WTC11 (cell line): ENCODE data around the gene PHYHIPL. TPM values are rescaled to one million over a fixed set of nuclear protein-coding genes. Genes with fewer than 3 reads are reported as not detected.
A peak's percentile ranks its signal among the peaks of the same experiment; 100 is the strongest.

Experiments used
- ATF1 ChIP-seq: sonication (generic); formaldehyde crosslinking; IDR thresholded peaks from 2 replicates; pipeline ENCODE4 v1.8.1; 2023; ENCODE audit warnings: mild to moderate bottlenecking, moderate library complexity, missing genetic modification reagents
- EMX1 ChIP-seq: fragments of 250-450 bp; sonication (Bioruptor Pico); IDR thresholded peaks from 2 replicates; pipeline ENCODE4 v1.8.0; 2021; ENCODE audit warnings: mild to moderate bottlenecking
- ESRRA ChIP-seq: sonication (generic); formaldehyde crosslinking; IDR thresholded peaks from 2 replicates; pipeline ENCODE4 v1.8.1; 2022; ENCODE audit warnings: mild to moderate bottlenecking, missing genetic modification reagents, borderline replicate concordance
- FOXJ3 ChIP-seq: sonication (generic); formaldehyde crosslinking; IDR thresholded peaks from 2 replicates; pipeline ENCODE4 v1.9.0; 2021; ENCODE audit warnings: missing genetic modification reagents, mild to moderate bottlenecking, borderline replicate concordance
- FOXP1 ChIP-seq: sonication (generic); formaldehyde crosslinking; IDR thresholded peaks from 2 replicates; pipeline ENCODE4 v1.8.0; 2022; ENCODE audit warnings: missing genetic modification reagents, mild to moderate bottlenecking, moderate library complexity, borderline replicate concordance
- GABPB1 ChIP-seq: sonication (generic); formaldehyde crosslinking; IDR thresholded peaks from 2 replicates; pipeline ENCODE4 v1.8.1; 2023; ENCODE audit warnings: mild to moderate bottlenecking, missing genetic modification reagents
- HMGA2 ChIP-seq: fragments of 250-450 bp; sonication (Bioruptor Pico); IDR thresholded peaks from 2 replicates; pipeline ENCODE4 v1.4.0; 2021; ENCODE audit warnings: mild to moderate bottlenecking, moderate library complexity
- JUN ChIP-seq: sonication (generic); formaldehyde crosslinking; IDR thresholded peaks from 2 replicates; pipeline ENCODE4 v1.8.0; 2023; ENCODE audit warnings: mild to moderate bottlenecking, missing genetic modification reagents
- KAT7 ChIP-seq: sonication (generic); formaldehyde crosslinking; IDR thresholded peaks from 2 replicates; pipeline ENCODE4 v1.8.1; 2023; ENCODE audit warnings: missing genetic modification reagents, mild to moderate bottlenecking, borderline replicate concordance
- MYBL2 ChIP-seq: sonication (generic); formaldehyde crosslinking; IDR thresholded peaks from 2 replicates; pipeline ENCODE4 v1.8.1; 2023; ENCODE audit warnings: mild to moderate bottlenecking, moderate library complexity, missing genetic modification reagents
- NFATC4 ChIP-seq: fragments of 250-450 bp; sonication (Bioruptor Pico); IDR thresholded peaks from 2 replicates; pipeline ENCODE4 v1.9.0; 2021; ENCODE audit warnings: mild to moderate bottlenecking
- NFE2L1 ChIP-seq: sonication (generic); formaldehyde crosslinking; IDR thresholded peaks from 2 replicates; pipeline ENCODE4 v1.8.1; 2023; ENCODE audit warnings: missing genetic modification reagents
- NFYB ChIP-seq: sonication (generic); formaldehyde crosslinking; conservative IDR thresholded peaks from 2 replicates; pipeline ENCODE4 v1.8.0; 2022; ENCODE audit warnings: low read depth, missing genetic modification reagents
- NR2C2 ChIP-seq: sonication (generic); formaldehyde crosslinking; IDR thresholded peaks from 2 replicates; pipeline ENCODE4 v1.8.0; 2022; ENCODE audit warnings: mild to moderate bottlenecking, missing genetic modification reagents
- SMAD3 ChIP-seq: sonication (generic); formaldehyde crosslinking; IDR thresholded peaks from 2 replicates; pipeline ENCODE4 v1.8.0; 2022; ENCODE audit warnings: missing genetic modification reagents, mild to moderate bottlenecking, borderline replicate concordance
- SMAD4 ChIP-seq: sonication (generic); formaldehyde crosslinking; IDR thresholded peaks from 2 replicates; pipeline ENCODE4 v1.8.0; 2022; ENCODE audit warnings: mild to moderate bottlenecking, missing genetic modification reagents
- ZNF219 ChIP-seq: sonication (generic); formaldehyde crosslinking; IDR thresholded peaks from 2 replicates; pipeline ENCODE4 v1.8.0; 2023; ENCODE audit warnings: missing genetic modification reagents, mild to moderate bottlenecking, borderline replicate concordance
- ZNF317 ChIP-seq: sonication (generic); formaldehyde crosslinking; IDR thresholded peaks from 2 replicates; pipeline ENCODE4 v1.8.1; 2023; ENCODE audit warnings: low read depth, mild to moderate bottlenecking, moderate library complexity, missing genetic modification reagents, borderline replicate concordance
- total RNA-seq: library from RNA; stranded (reverse); gene quantifications from 3 replicates; pipeline ENCODE4 v1.2.3, GENCODE V29; 2021
- TF ChIP-seq, protein P1 (sequence below): fragments of 250-450 bp; sonication (Bioruptor Pico); IDR thresholded peaks from 2 replicates; pipeline ENCODE4 v1.9.0; 2021; ENCODE audit warnings: mild to moderate bottlenecking, borderline replicate concordance
- TF ChIP-seq, protein P2 (sequence below): sonication (generic); formaldehyde crosslinking; IDR thresholded peaks from 2 replicates; pipeline ENCODE4 v1.8.0; 2022; ENCODE audit warnings: mild to moderate bottlenecking, missing genetic modification reagents
- TF ChIP-seq, protein P3 (sequence below): sonication (generic); formaldehyde crosslinking; IDR thresholded peaks from 2 replicates; pipeline ENCODE4 v1.8.1; 2023; ENCODE audit warnings: mild to moderate bottlenecking, missing genetic modification reagents, moderate library complexity
- TF ChIP-seq, protein P4 (sequence below): fragments of 200-600 bp; IDR thresholded peaks from 2 replicates; pipeline ENCODE4 v1.8.0; 2022; ENCODE audit warnings: antibody characterized with exemption
- TF ChIP-seq, protein P5 (sequence below): fragments of 250-450 bp; sonication (Bioruptor Pico); conservative IDR thresholded peaks from 2 replicates; pipeline ENCODE4 v1.9.0; 2021; ENCODE audit warnings: mild to moderate bottlenecking
- TF ChIP-seq, protein P6 (sequence below): sonication (generic); formaldehyde crosslinking; conservative IDR thresholded peaks from 2 replicates; pipeline ENCODE4 v1.8.1; 2023; ENCODE audit warnings: mild to moderate bottlenecking, low read depth, missing genetic modification reagents, moderate library complexity
- TF ChIP-seq, protein P7 (sequence below): sonication (generic); formaldehyde crosslinking; IDR thresholded peaks from 2 replicates; pipeline ENCODE4 v1.8.1; 2022; ENCODE audit warnings: mild to moderate bottlenecking, moderate library complexity, missing genetic modification reagents

Gene PHYHIPL
- total RNA-seq, 1 experiment from 2014 or later, result 0.13 TPM

DNA sequence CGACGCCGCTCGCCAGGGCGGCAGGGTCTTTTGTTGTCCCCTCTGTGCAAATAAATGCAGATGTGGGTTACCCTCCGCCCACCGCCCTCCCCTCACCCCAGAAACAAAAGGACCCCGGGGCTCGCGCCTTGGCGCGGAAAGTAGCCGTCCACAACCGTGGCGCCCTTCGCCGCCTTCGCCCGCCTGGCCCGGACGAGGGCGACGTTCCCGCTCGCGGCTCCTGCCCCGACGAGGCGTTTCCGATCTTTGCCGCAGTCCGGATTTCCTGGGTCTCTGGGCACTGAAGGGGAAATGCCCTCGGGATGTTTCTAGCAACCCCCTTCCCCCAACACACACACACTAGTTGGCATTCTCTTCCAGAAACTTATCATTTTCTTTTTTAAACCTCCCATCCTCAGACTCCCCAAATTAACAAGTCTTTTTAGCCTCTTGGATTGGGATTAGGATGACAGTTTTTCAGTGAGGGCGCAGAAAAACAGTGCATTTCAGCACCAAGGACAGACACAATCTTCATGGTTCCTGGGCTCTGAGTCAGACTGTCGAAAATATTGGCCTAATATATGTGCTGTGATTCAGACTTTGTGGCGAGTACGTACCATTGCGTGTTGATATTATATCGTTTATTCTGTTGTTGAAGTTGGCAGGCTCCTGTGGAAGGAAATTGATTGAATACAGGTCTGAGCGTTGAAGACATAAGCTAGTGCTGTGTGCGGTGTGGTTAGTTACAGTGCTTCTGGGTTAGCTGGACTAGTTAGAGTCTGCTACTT, 771 bp downstream of the PHYHIPL start (continued):
- TF ChIP-seq, protein P1, sequence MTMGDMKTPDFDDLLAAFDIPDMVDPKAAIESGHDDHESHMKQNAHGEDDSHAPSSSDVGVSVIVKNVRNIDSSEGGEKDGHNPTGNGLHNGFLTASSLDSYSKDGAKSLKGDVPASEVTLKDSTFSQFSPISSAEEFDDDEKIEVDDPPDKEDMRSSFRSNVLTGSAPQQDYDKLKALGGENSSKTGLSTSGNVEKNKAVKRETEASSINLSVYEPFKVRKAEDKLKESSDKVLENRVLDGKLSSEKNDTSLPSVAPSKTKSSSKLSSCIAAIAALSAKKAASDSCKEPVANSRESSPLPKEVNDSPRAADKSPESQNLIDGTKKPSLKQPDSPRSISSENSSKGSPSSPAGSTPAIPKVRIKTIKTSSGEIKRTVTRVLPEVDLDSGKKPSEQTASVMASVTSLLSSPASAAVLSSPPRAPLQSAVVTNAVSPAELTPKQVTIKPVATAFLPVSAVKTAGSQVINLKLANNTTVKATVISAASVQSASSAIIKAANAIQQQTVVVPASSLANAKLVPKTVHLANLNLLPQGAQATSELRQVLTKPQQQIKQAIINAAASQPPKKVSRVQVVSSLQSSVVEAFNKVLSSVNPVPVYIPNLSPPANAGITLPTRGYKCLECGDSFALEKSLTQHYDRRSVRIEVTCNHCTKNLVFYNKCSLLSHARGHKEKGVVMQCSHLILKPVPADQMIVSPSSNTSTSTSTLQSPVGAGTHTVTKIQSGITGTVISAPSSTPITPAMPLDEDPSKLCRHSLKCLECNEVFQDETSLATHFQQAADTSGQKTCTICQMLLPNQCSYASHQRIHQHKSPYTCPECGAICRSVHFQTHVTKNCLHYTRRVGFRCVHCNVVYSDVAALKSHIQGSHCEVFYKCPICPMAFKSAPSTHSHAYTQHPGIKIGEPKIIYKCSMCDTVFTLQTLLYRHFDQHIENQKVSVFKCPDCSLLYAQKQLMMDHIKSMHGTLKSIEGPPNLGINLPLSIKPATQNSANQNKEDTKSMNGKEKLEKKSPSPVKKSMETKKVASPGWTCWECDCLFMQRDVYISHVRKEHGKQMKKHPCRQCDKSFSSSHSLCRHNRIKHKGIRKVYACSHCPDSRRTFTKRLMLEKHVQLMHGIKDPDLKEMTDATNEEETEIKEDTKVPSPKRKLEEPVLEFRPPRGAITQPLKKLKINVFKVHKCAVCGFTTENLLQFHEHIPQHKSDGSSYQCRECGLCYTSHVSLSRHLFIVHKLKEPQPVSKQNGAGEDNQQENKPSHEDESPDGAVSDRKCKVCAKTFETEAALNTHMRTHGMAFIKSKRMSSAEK (CRISPR knock-in tag), result no peak
- TF ChIP-seq, protein P2, sequence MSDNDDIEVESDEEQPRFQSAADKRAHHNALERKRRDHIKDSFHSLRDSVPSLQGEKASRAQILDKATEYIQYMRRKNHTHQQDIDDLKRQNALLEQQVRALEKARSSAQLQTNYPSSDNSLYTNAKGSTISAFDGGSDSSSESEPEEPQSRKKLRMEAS, result peak; percentile 92
- TF ChIP-seq, protein P3, sequence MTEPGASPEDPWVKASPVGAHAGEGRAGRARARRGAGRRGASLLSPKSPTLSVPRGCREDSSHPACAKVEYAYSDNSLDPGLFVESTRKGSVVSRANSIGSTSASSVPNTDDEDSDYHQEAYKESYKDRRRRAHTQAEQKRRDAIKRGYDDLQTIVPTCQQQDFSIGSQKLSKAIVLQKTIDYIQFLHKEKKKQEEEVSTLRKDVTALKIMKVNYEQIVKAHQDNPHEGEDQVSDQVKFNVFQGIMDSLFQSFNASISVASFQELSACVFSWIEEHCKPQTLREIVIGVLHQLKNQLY (CRISPR knock-in tag), result no peak
- TF ChIP-seq, protein P4, sequence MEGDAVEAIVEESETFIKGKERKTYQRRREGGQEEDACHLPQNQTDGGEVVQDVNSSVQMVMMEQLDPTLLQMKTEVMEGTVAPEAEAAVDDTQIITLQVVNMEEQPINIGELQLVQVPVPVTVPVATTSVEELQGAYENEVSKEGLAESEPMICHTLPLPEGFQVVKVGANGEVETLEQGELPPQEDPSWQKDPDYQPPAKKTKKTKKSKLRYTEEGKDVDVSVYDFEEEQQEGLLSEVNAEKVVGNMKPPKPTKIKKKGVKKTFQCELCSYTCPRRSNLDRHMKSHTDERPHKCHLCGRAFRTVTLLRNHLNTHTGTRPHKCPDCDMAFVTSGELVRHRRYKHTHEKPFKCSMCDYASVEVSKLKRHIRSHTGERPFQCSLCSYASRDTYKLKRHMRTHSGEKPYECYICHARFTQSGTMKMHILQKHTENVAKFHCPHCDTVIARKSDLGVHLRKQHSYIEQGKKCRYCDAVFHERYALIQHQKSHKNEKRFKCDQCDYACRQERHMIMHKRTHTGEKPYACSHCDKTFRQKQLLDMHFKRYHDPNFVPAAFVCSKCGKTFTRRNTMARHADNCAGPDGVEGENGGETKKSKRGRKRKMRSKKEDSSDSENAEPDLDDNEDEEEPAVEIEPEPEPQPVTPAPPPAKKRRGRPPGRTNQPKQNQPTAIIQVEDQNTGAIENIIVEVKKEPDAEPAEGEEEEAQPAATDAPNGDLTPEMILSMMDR, result no peak
- TF ChIP-seq ZNF317 (CRISPR knock-in tag) (peak; percentile 35; the same call in 1 of the 2 replicates), HMGA2 (CRISPR knock-in tag) (no peak), ZNF219 (peak; percentile 57; the same call in 1 of the 2 replicates), FOXP1 (CRISPR knock-in tag) (peak; percentile 53; the same call in 1 of the 2 replicates), NR2C2 (CRISPR knock-in tag) (no peak), KAT7 (CRISPR knock-in tag) (no peak), NFE2L1 (peak; percentile 74; the same call in 1 of the 2 replicates), SMAD3 (CRISPR knock-in tag) (no peak), GABPB1 (CRISPR knock-in tag) (no peak; the same call in 1 of the 2 replicates), JUN (CRISPR knock-in tag) (peak; percentile 80; the same call in 1 of the 2 replicates), NFATC4 (CRISPR knock-in tag) (no peak), ATF1 (CRISPR knock-in tag) (peak; percentile 71; the same call in 1 of the 2 replicates), FOXJ3 (CRISPR knock-in tag) (no peak), SMAD4 (CRISPR knock-in tag) (no peak), NFYB (no peak), MYBL2 (no peak; the same call in none of the 2 replicates), EMX1 (CRISPR knock-in tag) (no peak), ESRRA (CRISPR knock-in tag) (peak; percentile 77; the same call in 1 of the 2 replicates)
- TF ChIP-seq, protein P5, sequence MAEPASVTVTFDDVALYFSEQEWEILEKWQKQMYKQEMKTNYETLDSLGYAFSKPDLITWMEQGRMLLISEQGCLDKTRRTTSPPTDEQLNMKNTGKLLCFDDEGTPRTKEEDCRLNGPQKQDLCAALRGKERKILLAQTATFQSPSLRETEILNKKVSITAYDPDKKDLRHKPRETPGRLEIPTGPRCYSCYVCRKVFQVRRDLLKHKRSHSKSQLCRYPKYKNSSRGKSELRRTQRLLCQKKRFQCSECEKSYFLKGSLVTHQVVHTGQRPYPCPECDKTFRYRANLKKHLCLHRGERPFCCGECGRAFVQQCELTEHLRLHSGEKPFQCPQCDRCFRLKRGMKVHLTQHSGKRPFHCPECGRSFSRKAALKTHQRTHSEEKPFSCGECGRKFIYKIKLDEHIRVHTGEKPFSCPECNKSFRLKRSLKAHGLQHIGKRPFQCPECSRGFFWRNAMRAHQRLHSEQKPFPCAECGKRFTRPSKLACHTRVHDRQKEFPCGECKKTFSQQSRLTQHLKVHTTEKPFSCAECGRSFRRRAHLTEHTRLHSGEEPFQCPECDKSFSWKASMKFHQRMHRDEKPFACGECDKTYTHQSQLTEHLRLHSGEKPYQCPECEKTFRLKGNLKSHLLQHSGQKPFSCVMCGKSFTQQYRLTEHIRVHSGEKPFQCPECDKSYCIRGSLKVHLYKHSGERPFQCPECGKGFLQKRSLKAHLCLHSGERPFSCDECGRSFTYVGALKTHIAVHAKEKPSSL (CRISPR knock-in tag), result no peak
- TF ChIP-seq, protein P6, sequence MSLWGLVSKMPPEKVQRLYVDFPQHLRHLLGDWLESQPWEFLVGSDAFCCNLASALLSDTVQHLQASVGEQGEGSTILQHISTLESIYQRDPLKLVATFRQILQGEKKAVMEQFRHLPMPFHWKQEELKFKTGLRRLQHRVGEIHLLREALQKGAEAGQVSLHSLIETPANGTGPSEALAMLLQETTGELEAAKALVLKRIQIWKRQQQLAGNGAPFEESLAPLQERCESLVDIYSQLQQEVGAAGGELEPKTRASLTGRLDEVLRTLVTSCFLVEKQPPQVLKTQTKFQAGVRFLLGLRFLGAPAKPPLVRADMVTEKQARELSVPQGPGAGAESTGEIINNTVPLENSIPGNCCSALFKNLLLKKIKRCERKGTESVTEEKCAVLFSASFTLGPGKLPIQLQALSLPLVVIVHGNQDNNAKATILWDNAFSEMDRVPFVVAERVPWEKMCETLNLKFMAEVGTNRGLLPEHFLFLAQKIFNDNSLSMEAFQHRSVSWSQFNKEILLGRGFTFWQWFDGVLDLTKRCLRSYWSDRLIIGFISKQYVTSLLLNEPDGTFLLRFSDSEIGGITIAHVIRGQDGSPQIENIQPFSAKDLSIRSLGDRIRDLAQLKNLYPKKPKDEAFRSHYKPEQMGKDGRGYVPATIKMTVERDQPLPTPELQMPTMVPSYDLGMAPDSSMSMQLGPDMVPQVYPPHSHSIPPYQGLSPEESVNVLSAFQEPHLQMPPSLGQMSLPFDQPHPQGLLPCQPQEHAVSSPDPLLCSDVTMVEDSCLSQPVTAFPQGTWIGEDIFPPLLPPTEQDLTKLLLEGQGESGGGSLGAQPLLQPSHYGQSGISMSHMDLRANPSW (CRISPR knock-in tag), result no peak
- TF ChIP-seq, protein P7, sequence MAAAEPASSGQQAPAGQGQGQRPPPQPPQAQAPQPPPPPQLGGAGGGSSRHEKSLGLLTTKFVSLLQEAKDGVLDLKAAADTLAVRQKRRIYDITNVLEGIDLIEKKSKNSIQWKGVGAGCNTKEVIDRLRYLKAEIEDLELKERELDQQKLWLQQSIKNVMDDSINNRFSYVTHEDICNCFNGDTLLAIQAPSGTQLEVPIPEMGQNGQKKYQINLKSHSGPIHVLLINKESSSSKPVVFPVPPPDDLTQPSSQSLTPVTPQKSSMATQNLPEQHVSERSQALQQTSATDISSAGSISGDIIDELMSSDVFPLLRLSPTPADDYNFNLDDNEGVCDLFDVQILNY, result peak; percentile 70
